PC-3 (cell line): ENCODE measurements around the gene AGPS.

Experiments
- EZH2 ChIP-seq: fragments of 300-600 bp; sonication (generic); IDR thresholded peaks from one replicate; pipeline ENCODE4 v1.6.1; 2017; ENCODE audit warnings: antibody characterized with exemption, mild to moderate bottlenecking, low read length; ENCODE audit not compliant: unreplicated experiment
- TF ChIP-seq, protein P1 (sequence below): fragments of 300-600 bp; sonication (generic); conservative IDR thresholded peaks from 2 replicates; pipeline ENCODE4 v1.5.1; 2017; ENCODE audit warnings: antibody characterized with exemption, low read depth, mild to moderate bottlenecking, low read length

DNA sequence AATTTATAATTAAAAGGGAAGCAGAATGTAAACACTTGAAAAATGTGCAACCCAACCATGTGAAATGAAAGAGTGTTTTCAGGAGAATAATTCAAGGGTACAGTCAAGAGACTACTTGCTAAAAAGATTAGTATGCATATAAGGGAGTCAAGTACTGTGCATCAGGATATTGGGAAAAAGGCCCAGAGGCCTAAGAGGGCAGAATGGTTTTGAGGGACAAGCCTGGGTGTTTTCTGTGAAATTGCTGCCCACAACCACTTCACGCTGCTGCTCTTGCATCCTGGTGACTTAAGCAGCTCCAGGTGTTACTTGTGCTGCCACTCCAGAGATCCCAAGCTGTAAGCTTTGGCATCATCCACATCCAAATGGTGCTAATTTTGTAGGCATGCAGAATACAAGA, 165.2 kb downstream of the AGPS start:
- TF ChIP-seq, protein P1, sequence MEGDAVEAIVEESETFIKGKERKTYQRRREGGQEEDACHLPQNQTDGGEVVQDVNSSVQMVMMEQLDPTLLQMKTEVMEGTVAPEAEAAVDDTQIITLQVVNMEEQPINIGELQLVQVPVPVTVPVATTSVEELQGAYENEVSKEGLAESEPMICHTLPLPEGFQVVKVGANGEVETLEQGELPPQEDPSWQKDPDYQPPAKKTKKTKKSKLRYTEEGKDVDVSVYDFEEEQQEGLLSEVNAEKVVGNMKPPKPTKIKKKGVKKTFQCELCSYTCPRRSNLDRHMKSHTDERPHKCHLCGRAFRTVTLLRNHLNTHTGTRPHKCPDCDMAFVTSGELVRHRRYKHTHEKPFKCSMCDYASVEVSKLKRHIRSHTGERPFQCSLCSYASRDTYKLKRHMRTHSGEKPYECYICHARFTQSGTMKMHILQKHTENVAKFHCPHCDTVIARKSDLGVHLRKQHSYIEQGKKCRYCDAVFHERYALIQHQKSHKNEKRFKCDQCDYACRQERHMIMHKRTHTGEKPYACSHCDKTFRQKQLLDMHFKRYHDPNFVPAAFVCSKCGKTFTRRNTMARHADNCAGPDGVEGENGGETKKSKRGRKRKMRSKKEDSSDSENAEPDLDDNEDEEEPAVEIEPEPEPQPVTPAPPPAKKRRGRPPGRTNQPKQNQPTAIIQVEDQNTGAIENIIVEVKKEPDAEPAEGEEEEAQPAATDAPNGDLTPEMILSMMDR, result no peak
- TF ChIP-seq EZH2, result no peak
